Fibroblast of the conjunctiva (primary cell): ENCODE results near the gene PXYLP1.
"Not testable (repeated sequence)": the region's sequence is repeated elsewhere in the genome, so short reads cannot be mapped to it uniquely, and the experiment has no call there.

Experiments
- DNase-seq: peaks from one replicate; pipeline ENCODE4 v3.0.0-alpha.2; 2010; ENCODE audit warnings: low read depth

Gene PXYLP1

DNA sequence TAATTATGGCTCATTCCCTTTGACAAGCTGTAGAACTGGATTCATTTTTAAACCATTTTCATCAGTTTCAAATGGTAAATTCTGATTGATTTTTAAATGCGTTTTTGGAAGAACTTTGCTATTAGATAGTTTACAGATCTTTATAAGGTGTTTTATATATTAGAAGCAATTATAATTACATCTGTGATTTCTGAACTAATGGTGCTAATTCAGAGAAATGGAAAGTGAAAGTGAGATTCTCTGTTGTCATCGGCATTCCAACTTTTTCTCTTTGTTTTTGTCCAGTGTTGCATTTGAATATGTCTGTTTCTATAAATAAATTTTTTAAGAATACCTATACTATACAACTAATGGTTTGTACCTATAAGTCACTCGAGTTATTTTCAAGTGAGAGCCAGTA, 62.7 kb downstream of the PXYLP1 start:
- no peak for DNase-seq

DNA sequence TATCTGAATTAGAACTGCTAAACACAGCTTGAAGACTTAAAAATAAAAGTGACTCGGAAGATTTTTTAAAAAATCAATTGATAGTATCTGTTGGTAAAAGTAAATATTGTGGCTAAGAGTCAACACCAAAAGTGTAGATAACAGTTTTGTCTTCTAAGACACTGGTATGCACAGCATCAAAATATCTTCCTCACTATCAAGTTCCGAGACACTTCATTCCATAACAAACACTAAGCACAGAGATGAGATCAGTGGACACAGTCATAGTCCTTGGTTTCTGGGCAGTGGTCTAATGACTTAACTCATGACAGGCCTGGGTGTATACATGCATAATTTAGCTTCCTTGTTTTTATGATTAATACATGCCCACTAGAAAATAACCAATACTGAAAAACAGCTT, 63.2 kb downstream of the PXYLP1 start:
- no peak for DNase-seq

DNA sequence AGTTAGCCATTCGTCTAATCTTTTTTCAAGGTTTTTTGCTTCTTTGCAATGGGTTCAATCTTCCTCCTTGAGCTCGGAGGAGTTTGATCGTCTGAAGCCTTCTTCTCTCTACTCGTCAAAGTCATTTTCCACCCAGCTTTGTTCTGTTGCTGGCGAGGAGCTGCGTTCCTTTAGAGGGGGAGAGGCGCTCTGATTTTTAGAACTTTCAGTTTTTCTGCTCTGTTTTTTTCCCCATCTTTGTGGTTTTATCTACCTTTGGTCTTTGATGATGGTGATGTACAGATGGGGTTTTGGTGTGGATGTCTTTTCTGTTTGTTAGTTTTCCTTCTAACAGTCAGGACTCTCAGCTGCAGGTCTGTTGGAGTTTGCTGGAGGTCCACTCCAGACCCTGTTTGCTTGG, 68.8 kb downstream of the PXYLP1 start:
- not testable (repeated sequence) for DNase-seq

DNA sequence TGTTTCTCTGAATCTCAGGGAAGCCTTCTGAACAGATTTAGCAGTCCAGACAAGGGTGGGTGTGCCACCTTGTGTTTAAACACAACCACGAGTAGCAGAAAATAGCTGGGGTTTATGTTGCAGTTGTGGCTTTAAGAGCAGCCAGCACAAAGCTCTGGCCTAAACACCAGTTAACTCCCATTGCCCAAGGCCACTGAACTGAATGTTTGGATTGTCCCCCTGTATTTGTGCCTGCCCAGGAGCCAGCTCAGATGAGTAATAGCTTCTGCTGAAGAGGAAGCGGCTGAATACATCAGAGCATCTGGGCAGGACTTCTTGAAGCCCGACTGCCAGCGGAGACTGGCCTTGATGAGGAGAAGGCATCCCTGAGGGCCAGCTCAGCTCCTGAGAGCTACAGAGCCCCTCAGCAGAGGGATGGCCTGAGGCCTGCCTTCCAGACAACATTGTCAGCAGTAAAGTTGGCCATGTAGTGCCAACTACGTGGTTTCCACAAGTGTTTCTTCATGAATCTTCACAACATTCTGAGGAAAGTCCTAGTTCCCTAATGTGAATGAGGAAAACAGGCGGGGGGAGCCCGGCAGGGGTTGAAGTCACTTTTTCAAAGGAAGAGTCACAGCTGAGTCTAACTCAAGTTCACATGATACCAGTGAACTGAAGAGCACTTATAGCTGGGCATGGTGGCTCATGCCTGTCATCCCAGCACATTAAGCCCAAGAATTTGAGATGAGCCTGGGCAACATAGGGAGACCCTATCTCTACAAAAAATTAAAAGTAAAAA, 70.9 kb downstream of the PXYLP1 start:
- peak; percentile 65 for DNase-seq

DNA sequence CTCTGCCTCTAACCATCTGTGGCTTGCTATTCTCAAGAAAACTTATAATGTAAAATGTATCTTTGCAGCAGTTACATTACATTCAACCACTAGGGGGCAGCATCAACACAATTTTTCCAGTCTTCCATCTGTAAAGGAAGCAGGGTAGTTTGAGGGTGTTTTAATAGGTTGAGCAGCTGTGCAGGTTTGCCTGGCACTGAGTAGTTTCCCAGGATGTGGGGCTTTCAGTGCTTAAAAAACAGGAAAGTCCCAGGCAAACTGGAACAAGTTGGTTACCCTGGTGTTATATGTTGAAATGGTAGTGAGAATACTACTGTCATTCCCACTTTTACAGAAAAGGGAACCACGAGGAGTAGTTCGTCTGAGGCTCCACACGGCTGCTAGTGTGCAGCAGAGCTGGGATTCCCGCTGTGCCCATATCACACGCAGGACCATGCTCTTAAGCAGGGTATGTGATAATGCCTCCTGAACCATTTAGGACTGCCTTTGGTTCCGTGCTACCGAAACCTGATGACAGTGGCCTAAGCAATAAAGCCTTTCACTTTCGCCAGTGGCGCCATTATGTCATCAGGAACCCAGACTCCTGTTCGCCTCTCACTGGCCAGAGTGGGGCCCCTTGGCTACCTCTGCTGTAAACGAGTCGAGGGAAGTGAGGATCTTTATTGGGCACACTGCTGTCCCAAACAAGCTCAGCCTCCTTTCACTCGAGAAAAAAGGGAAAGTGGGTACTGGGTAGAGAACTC, 72.0 kb downstream of the PXYLP1 start:
- peak; percentile 68 for DNase-seq

DNA sequence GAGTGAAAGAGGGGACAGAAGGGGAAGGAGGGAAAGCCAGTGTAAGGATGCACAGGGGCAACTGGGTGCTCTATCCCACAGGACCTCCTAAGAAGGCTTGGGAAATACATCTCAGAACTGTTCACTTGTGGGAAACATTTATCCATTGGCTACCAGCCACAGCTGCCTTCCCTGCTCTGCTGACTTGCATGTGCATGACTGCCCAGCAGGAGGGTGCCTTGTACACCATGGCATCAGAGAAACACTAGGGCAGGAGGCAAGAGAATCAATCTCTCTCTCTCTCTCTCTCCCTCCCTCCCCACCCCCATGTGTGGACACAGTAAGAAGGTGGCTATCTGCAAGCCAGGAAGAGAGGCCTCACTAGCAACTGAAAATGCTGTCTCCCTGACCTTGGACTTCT, 73.8 kb downstream of the PXYLP1 start:
- peak; percentile 31 for DNase-seq

DNA sequence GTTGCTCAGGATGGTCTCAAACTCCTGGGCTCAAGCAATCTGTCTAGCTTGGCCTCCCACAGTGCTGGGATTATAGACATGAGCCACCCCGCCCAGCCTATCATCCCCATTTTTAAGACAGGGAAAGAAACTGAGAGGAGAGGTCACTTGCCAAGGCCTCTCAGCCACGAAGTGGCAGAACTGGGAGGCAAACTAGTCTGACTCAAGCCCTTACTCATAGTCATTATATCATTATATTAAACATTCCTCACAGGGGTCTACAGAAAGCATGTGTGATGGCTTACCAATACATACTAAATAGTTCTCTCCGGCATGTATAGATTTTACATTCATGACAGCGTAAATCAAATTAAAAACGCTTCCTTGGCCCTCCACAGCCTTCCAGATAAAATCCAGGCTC, 74.7 kb downstream of the PXYLP1 start:
- no peak for DNase-seq

DNA sequence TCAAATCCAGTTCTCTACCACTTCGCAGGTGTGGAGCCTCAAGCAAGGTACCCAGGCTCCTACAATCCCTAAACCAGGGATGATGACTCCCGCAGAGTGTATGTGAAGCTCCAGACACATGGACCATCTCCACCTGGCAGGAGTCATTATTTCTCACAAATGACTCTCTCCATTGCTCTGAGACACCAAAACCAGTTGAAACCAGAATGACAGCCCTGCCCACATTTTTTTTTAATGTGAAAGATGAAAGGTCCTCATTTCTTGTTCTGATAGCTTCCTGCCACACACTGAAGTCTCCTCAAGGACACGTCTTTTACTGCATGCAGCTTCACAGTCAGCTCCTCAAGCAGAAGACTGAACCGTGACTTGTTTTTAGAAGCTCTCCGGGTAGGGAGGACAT, 75.3 kb downstream of the PXYLP1 start:
- no peak for DNase-seq

DNA sequence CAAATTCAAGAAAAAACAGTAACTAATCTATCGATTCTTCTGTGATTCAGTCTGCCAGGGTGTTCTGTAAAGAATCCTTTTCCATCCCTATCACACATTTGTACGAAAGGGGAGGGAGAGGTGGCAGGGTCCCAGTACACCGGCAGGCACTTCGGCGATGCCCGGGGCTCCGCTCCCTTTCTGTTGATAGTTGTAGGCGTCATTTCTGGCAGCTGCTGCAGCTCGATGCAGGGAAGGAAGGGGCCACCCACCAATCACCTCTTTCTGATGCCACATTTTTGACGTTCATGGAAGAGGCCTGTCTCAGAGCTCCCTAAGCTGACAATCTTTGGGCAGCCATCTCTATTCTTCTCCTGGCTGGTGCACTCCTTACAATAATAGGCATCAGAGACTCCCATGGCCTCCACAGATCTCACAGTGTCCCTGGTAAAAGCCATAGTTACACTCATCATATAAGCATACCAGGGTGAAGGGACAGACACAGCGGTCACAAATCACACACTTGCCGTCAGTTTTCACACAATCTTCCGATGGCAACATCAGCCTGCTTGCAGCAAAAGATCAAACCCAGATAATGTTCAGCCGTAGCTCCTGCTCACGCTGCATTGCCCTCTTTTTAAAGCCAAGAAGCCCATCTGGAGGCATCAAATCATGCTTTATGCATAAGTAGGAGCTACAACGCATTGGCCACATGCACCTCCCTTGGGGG, 75.9 kb downstream of the PXYLP1 start:
- no peak for DNase-seq

DNA sequence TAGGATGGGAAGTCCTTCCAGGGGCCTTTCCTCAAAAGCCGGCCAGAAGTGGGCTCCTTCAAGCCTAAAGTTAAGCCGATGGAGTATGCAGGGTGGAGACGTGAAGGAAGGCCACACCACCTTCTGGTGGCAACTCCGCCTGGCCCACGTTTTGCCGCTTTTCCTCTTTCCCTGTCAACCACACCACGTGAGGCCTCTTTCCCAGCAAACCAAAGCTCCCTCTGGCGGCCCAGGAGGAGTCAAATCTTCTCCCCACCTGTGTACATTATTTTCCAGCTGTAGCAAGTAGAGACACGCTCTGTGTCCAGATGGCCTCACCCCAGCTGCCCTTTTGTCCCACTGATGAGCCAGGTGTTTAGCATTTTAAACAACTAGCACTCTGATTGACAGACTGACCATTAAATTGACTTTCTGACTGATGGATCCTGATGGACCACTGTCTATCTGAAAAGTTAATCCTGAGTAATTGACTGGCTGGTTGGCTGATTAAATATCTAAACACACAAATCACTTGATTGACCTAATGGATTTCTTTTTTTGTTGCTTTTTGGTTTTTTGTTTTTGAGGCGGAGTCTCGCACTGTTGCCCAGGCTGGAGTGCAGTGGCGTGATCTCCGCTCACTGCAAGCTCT, 77.1 kb downstream of the PXYLP1 start:
- DNase-seq: no peak

DNA sequence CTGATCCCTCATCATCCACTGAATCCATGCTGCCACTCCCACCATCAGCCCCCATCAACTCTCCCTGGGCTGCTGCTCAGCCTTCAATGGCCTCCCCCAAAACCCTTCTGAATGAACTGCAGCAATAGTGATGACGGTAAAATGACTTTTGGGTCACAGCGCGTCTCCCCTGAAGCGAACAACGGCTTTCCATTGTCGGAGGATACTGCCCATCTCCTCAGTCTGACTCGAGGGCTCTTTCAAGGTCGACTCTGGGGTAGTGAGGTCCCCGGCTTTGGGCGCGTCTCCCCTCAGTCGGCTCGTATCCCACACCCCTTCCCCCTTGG, 79.5 kb downstream of the PXYLP1 start:
- DNase-seq: no peak

DNA sequence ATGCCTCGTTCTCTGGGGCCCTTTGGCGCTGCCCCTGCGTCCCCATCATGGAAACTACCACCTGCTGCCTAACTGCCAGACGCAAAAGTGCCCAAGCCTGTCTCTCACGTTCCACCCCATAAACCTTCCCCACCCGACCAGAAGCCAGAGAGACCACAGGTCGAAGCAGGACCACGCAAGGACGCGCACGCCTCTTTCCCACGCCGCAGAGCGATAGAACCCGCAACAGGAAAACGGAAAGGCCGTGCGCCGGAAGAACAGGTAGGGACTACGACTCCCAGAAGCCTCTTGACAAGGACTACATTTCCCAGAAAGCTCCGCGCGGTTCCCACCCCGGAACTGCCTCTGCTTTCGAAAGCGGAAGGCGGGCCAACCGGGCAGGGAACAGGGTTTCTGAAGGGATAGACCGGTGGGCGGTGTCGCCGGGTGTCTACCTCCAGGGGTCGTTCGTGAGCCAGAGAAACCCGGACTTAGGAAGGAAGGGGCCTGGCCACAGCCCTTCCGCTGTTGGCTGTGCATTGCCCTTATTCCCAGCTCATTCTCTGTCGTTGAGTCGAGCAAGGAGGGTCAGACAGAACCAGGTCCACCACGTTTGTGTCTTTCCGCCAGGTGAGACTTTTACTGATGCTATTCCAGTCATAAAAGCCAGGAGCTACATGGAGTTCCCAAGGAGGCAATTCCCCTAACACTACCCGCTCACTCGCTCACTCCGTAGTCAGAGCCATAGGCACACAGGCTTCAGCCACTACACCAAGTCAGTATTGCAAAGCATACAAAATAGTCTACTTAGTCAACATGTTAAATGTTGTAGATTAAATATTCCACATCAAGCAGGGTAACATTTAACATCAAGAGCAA, 80.1 kb downstream of the PXYLP1 start:
- DNase-seq: peak; percentile 94

DNA sequence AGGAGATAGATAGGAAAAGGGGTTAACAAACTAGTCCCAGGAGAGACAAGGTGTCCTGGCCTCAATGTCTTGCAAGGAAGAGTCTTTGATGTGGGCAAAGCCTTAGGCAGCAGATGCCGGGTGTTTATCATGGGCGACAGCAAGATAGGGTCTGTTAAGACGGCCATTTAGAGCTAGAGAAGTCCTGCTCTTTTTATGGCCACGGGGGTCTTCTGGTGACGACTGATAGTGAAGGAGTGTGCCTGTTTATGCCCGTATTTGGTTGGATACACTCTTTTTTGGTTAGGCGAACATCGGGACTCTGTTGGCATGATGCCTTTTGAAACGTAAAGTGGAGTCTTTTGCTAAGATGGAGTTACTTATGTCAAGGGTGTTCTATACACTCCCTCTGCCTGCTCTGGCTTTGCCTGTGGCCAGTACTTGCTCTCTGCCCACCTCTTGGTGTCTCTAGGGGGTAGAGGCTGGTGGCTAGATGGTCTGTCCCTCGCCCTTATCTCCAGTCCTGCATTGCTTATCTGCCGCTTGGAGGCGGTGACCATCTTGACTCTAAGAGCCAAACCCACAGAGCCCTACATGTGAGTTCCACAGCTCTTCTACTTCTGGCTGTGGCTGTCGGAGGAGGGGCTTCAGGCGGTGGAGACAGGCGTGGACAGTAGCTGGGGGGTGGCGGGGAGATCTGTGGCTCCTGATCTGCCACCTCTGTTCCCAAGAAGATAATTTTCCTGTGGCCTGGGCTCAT, 80.9 kb downstream of the PXYLP1 start:
- DNase-seq: no peak

DNA sequence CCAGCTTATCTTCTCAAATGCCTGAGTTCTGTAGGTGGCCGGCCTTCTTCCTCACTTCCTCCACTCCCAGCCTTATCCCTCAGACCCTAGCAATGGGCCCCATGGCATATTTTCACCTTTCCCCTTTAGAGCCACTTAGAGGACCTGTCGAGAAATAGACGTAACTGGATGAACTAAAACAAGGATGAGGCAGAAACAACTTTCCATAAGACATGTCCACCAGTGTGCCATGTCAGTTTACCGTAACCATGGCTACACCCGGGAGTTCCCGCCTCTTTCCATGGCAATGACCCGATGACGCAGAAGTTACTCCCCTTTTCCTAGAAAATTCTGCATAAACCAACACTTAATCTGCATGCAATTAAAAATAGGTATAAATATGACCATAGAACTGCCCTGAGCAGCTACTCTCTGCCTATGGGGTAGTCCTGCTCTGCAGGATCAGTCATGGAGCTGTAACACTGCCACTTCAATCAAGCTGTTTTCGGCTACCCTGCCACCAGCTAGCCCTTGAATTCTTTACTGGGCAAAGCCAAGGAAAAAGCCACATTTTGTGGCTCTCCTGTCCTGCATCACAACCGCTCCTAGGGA, 81.6 kb downstream of the PXYLP1 start:
- DNase-seq: no peak

DNA sequence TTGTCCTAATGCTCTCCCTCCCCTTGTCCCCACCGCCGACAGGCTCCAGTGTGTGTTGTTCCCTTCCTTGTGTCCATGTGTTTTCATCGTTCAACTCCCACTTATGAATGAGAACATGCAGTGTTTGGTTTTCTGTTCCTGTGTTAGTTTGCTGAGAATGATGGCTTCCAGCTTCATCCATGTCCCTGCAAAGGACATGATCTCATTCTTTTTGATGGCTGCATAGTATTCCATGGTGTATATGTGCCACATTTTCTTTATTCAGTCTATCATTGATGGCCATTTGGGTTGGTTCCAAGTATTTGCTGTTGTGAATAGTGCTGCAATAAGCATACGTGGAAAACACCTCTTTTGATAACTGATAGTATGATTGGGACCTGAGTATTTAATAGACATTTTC, 82.8 kb downstream of the PXYLP1 start:
- DNase-seq: not testable (repeated sequence)

DNA sequence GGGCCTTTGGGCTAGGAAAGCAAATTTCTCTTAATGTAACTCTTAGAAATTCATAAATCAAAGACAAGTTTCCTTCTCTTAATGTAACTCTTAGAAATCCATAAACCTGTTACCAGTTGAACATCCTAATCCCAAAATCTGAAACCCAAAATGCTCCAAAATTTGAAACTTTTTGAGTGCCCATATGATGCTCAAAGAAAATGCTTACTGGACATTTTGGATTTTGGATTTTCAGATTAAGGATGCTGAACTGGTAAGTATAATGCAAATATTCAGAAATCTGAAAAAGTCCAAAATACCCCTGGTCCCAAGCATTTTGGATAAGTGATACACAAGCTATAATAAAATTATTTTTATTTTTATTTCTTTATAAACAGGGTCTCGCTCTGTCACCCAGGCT, 85.2 kb downstream of the PXYLP1 start:
- no peak for DNase-seq

DNA sequence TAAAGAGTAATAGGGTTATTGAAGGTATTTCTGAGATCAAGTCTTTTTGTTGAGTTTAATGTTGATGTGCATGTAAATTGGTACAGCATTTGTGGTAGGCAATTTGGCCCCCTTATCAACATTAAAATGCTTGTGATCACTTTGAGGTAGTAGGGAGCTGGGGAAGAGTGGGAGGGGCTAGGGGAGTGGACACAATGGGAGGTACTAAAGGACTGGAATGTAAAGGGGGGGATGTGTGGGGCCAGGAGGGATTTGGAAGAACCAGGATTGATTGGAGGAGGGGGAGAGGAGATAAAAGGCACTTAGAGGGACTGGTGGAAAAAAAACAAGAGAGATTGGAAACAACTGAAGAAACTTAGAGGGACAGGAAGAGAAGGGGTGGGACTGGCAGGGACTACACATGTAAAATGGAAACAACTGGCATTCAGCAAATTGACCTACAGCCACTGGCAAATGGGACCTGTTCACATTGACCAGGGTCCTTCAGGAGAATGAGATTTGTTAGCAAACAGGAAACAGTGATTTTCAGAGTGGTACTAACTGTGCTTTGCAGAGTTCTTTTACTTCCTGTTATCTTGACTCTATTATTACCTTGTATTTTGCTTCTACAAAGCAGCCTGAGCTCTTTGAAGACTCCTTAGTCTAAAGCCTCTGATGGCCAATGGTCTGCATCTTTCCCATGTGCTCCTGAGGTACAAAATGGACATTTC, 88.9 kb downstream of the PXYLP1 start:
- no peak for DNase-seq

DNA sequence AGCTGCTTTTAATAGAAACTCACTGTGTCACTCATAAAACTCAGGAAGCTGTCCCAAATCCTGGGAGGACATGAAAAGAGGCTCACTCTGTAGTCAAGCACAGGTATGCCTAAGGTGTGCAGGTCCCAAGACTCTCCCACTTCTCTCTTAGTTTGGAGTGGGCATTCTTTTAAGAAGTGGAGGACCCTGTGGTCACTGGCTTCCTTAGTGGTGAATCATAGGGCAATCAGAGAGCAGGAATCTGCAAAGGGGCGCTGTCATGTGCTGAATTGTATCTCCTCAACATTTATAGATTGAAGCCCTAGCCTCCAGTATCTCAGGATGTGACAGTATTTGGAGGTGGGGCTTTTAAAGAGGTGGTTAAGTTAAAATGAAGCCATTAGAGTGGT, 89.5 kb downstream of the PXYLP1 start:
- DNase-seq: no peak

DNA sequence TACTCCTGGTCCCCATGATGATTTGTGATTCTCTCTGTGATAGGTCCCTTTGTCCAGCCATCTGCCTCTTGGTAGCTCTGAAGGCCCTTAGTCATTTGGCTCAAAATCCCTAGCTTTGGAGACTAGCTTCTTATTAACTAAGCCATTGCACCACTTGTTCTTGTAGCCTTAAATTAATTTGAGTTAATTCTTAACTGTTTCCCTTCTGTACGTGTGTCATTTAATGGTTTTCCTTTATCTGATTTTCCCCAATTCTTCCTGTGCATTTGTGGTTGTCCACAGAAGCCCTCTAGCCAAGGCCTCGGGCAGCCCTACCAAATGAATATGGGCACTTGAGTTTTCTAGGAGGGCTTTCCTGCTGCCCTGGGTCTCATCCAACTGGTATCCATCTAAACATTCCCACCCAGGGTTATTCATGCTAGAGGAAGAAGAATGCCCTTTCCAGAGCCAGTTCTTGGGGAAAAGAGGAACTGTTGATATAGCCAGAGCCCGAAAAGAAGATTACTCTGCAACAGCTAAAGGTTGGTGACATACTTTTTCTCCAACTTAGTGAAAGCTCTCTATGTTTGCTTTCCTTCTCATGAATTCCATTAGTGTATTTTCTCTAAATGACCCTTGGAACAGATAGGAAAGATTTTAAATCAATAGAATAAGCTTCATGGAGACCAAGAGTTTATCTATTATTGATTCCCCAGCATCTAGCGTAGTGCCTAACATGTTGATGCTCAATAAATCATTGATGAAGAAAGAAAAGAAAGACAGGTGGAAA, 92.5 kb downstream of the PXYLP1 start:
- no peak for DNase-seq
